H9 (cell line): ENCODE results near the gene SSH3. TPM values are rescaled to one million over a fixed set of nuclear protein-coding genes. Genes with fewer than 3 reads are reported as not detected.

ENCODE experiments used
- DNase-seq: peaks from one replicate; pipeline ENCODE4 v3.0.0-alpha.2; 2017
- H2AFZ ChIP-seq: one replicate; pipeline ENCODE4 v1.6.1; 2013; ENCODE audit warnings: mild to moderate bottlenecking, low read length, control low read depth, moderate library complexity
- H2AK5ac ChIP-seq: 2 replicates; pipeline ENCODE4 v1.6.1; 2013; ENCODE audit warnings: low read length, control low read depth, mixed read lengths; ENCODE audit not compliant: insufficient read length
- H2BK120ac ChIP-seq: one replicate; pipeline ENCODE4 v1.6.1; 2013; ENCODE audit warnings: low read depth, mild to moderate bottlenecking, low read length, control low read depth, inconsistent platforms; ENCODE audit not compliant: poor library complexity, severe bottlenecking
- H2BK12ac ChIP-seq: 2 replicates; pipeline ENCODE4 v1.6.1; 2013; ENCODE audit warnings: low read length, control low read depth, mixed read lengths, low read depth; ENCODE audit not compliant: insufficient read length
- H2BK15ac ChIP-seq: 2 replicates; pipeline ENCODE4 v1.6.1; 2013; ENCODE audit warnings: low read depth, low read length, control low read depth
- H2BK20ac ChIP-seq: one replicate; pipeline ENCODE4 v1.6.1; 2013; ENCODE audit warnings: low read depth, mild to moderate bottlenecking, low read length, control low read depth, inconsistent platforms; ENCODE audit not compliant: poor library complexity, severe bottlenecking
- H2BK5ac ChIP-seq: 2 replicates; pipeline ENCODE4 v1.6.1; 2013; ENCODE audit warnings: low read length, control low read depth, mixed read lengths; ENCODE audit not compliant: insufficient read length
- H3K14ac ChIP-seq: 2 replicates; pipeline ENCODE4 v1.6.1; 2013; ENCODE audit warnings: low read length, control low read depth; ENCODE audit not compliant: insufficient read depth
- H3K18ac ChIP-seq: 2 replicates; pipeline ENCODE4 v1.6.1; 2013; ENCODE audit warnings: low read depth, mild to moderate bottlenecking, mixed read lengths, low read length, control low read depth; ENCODE audit not compliant: insufficient read length
- H3K23ac ChIP-seq: 2 replicates; pipeline ENCODE4 v1.6.1; 2013; ENCODE audit warnings: low read length, control low read depth, mixed read lengths, low read depth; ENCODE audit not compliant: insufficient read length
- H3K23me2 ChIP-seq: 2 replicates; pipeline ENCODE4 v1.6.1; 2013; ENCODE audit warnings: low read depth, mild to moderate bottlenecking, mixed read lengths, low read length, control low read depth; ENCODE audit not compliant: insufficient read length, poor library complexity, severe bottlenecking
- H3K27ac ChIP-seq: 2 replicates; pipeline ENCODE4 v1.5.1; 2013; ENCODE audit warnings: low read length, control low read depth, mixed read lengths, low read depth; ENCODE audit not compliant: insufficient read length
- H3K27me3 ChIP-seq: 2 replicates; pipeline ENCODE4 v1.6.1; 2013; ENCODE audit warnings: low read length, control low read depth, inconsistent platforms; ENCODE audit not compliant: insufficient read depth
- H3K4ac ChIP-seq: 2 replicates; pipeline ENCODE4 v1.6.1; 2013; ENCODE audit warnings: low read depth, mild to moderate bottlenecking, control low read depth, inconsistent platforms, low read length, moderate library complexity
- H3K4me1 ChIP-seq: 2 replicates; pipeline ENCODE4 v1.6.1; 2013; ENCODE audit warnings: low read length, control low read depth, inconsistent platforms; ENCODE audit not compliant: insufficient read depth
- H3K4me2 ChIP-seq: 2 replicates; pipeline ENCODE4 v1.6.1; 2013; ENCODE audit warnings: low read length, control low read depth, mixed read lengths; ENCODE audit not compliant: insufficient read length, insufficient read depth
- H3K56ac ChIP-seq: 2 replicates; pipeline ENCODE4 v1.6.1; 2013; ENCODE audit warnings: low read depth, mild to moderate bottlenecking, mixed read lengths, low read length, control low read depth; ENCODE audit not compliant: insufficient read length
- H3K79me1 ChIP-seq: 2 replicates; pipeline ENCODE4 v1.6.1; 2013; ENCODE audit warnings: low read depth, mild to moderate bottlenecking, moderate library complexity, low read length, control low read depth, inconsistent platforms; ENCODE audit not compliant: insufficient read depth, poor library complexity, severe bottlenecking
- H3K79me2 ChIP-seq: 2 replicates; pipeline ENCODE4 v1.6.1; 2013; ENCODE audit warnings: low read length, control low read depth, inconsistent platforms; ENCODE audit not compliant: insufficient read depth
- H3K9ac ChIP-seq: 2 replicates; pipeline ENCODE4 v1.6.1; 2013; ENCODE audit warnings: low read length, control low read depth, mixed read lengths; ENCODE audit not compliant: insufficient read length; ENCODE audit errors: extremely low read depth
- H3K9me3 ChIP-seq: one replicate; pipeline ENCODE4 v1.6.1; 2013; ENCODE audit warnings: low read depth, low read length, inconsistent platforms; ENCODE audit not compliant: control insufficient read depth
- H3T11ph ChIP-seq: one replicate; pipeline ENCODE4 v1.6.1; 2013; ENCODE audit warnings: mild to moderate bottlenecking, low read length, control low read depth, inconsistent platforms
- H4K20me1 ChIP-seq: one replicate; pipeline ENCODE4 v1.6.1; 2013; ENCODE audit not compliant: control insufficient read depth, insufficient read length, insufficient read depth
- H4K5ac ChIP-seq: 2 replicates; pipeline ENCODE4 v1.6.1; 2013; ENCODE audit warnings: low read depth, mild to moderate bottlenecking, mixed read lengths, low read length, control low read depth; ENCODE audit not compliant: insufficient read length
- H4K8ac ChIP-seq: replicated peaks from 2 replicates; pipeline ENCODE4 v1.6.1; 2013; ENCODE audit warnings: low read length, control low read depth, mixed read lengths, low read depth; ENCODE audit not compliant: insufficient read length
- H4K91ac ChIP-seq: 2 replicates; pipeline ENCODE4 v1.6.1; 2013; ENCODE audit warnings: low read depth, mild to moderate bottlenecking, moderate library complexity, mixed read lengths, low read length, control low read depth; ENCODE audit not compliant: insufficient read length
- H3K27ac Mint-ChIP-seq, 3 experiments: 2 replicates in 2 of 3; 3 replicates in 1 of 3; pipeline ENCODE4 v1.8.0; 2020 to 2021; ENCODE audit warnings: mixed read lengths in 3 of 3, mild to moderate bottlenecking in 1 of 3, moderate library complexity in 1 of 3
- H3K27me3 Mint-ChIP-seq: 2 replicates; pipeline ENCODE4 v1.8.0; 2021; ENCODE audit warnings: low read depth, mild to moderate bottlenecking, moderate library complexity, mixed read lengths
- H3K36me3 Mint-ChIP-seq, 3 experiments: 2 replicates in 2 of 3; 3 replicates in 1 of 3; pipeline ENCODE4 v1.8.0; 2020 to 2021; ENCODE audit warnings: low read depth in 3 of 3, mixed read lengths in 3 of 3; ENCODE audit not compliant: insufficient read depth in 1 of 3
- H3K4me1 Mint-ChIP-seq, 2 experiments: 2 replicates each; pipeline ENCODE4 v1.8.0; 2020; ENCODE audit warnings: mixed read lengths in 2 of 2
- H3K4me3 Mint-ChIP-seq, 2 experiments: 2 replicates in 1 of 2; 3 replicates in 1 of 2; pipeline ENCODE4 v1.8.0; 2020 to 2021; ENCODE audit warnings: mild to moderate bottlenecking in 2 of 2, mixed read lengths in 2 of 2, moderate library complexity in 1 of 2
- H3K9me3 Mint-ChIP-seq, 2 experiments: 2 replicates in 1 of 2; 3 replicates in 1 of 2; pipeline ENCODE4 v1.8.0; 2020; ENCODE audit warnings: mild to moderate bottlenecking in 2 of 2, mixed read lengths in 2 of 2, moderate library complexity in 1 of 2
- CTCF ChIP-seq: fragments of 200-600 bp; sonication (generic); conservative IDR thresholded peaks from 3 replicates; pipeline ENCODE4 v1.8.0; 2021; ENCODE audit warnings: antibody characterized with exemption, mild to moderate bottlenecking
- WGBS: extraction: QIAGEN DNeasy Blood & Tissue Kit; methylation state at CpG from one replicate; pipeline ENCODE4 v1.1.7; 2013; ENCODE audit warnings: missing lambda C conversion rate, low lambda C conversion rate, mixed read lengths; ENCODE audit not compliant: insufficient read length; ENCODE audit errors: extremely low coverage; 5-methylcytosine and 5-hydroxymethylcytosine counted together
- total RNA-seq: library from RNA; stranded (reverse); gene quantifications from 2 replicates; pipeline ENCODE4 v1.2.1, GENCODE V29; 2021

SSH3 gene
- total RNA-seq, 1 experiment from 2014 or later, result 42.2 TPM

DNA sequence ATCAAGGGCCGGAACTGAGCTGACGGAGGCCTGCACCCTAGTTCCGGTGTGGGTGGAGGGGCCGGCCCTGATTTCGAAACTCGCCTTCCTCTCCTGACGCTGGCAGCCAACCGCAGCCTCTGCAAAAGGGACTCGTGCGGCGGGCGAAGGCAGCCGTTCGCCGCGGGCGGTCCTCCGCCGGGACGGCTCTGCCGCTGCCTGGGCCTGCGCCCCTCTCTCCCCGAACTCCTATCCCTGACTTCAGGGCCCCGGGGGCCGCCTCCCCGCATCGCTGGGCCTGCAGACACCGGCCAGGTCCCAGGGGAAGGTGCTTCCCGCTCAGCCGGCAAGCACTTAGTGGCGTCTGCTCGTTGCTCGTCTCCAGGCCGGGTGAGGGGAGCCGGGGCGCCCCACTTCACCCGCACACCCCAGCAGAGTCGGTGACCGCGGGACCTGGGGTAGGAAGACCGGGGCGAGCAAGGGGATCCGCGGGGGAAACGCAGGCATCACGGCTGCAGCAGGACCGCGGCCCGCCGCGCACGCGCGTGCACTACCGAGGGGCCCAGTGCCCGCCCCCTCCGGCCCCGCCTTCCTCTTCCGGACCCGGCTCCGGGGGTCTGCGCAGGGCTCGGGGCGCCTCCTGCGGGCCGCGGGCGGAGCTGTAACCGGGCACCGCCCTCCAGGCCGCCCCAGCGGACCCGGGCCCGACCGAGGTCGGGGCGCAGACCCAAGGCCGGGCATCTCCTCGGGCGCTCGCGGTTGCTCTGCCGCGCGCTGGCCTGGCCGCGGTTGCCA, 14.7 kb upstream of the SSH3 start:
- Histone ChIP-seq H2AFZ (no peak overlapping the region), H3K23me2 (peaks cover 6% of the 10 kb centered on the region), H3K27me3 (no peaks in the 10 kb centered on the region), H3K23ac (no peak overlapping the region), H4K5ac (no peak overlapping the region), H2BK120ac (no peak overlapping the region), H3K79me2 (no peaks in the 10 kb centered on the region), H2BK15ac (no peak overlapping the region), H3K27ac (peak overlapping the region; percentile 64), H3K4ac (no peak overlapping the region; the same call in 1 of the 2 replicates), H3K18ac (peak overlapping the region; percentile 51), H3K4me2 (peak overlapping the region; percentile 84), H4K8ac (no peak overlapping the region), H2BK20ac (no peak overlapping the region), H3K9ac (peak overlapping the region; percentile 73), H3T11ph (no peak overlapping the region), H3K56ac (no peak overlapping the region), H4K20me1 (no peaks in the 10 kb centered on the region), H2BK12ac (no peak overlapping the region), H2AK5ac (no peak overlapping the region), H3K14ac (peak overlapping the region; percentile 89), H4K91ac (no peak overlapping the region), H3K79me1 (no peaks in the 10 kb centered on the region), H2BK5ac (no peak overlapping the region), H3K4me1 (peaks cover 4% of the 10 kb centered on the region; the same call in 1 of the 2 replicates), H3K9me3 (no peaks in the 10 kb centered on the region)
- H3K27ac Mint-ChIP-seq, result peak overlapping the region in 1 of 3 experiments; percentile 94; a peak in 2 of 7 replicates
- DNase-seq, result peak; percentile 88
- TF ChIP-seq CTCF, result peak; percentile 57
- H3K4me3 Mint-ChIP-seq, result peak overlapping the region; percentile 69 to 70
- H3K9me3 Mint-ChIP-seq, result no peaks in the 10 kb centered on the region; a peak in 1 of 5 replicates
- peaks cover 11 to 45% (median 21%) of the 10 kb centered on the region in 3 experiments; a peak in 6 of 7 replicates for H3K36me3 Mint-ChIP-seq
- WGBS, result no CpG with 5 or more reads among the region's 87 CpGs
- H3K27me3 Mint-ChIP-seq, result peaks cover 2% of the 10 kb centered on the region; the same call in 1 of the 2 replicates
- peaks cover 16 to 17% of the 10 kb centered on the region in 2 experiments for H3K4me1 Mint-ChIP-seq
